A549 (cell line): Measurements from ENCODE around the gene ZNF256. TPM values are rescaled to one million over a fixed set of nuclear protein-coding genes. Genes with fewer than 3 reads are reported as not detected.

Experiments used
- ATAC-seq, 2 experiments: fragments of 200-7000 bp in 1 of 2; fragments of >200 bp in 1 of 2; cut with Nextera tagmentation in 1 of 2; cut with Tn5 transposase in 1 of 2; 3 replicates each; pipeline versions ENCODE4 v1.8.0 to v1.9.1; 2018 to 2020; ENCODE audit warnings: mild to moderate bottlenecking in 1 of 2, moderate library complexity in 1 of 2
- CTCF ChIA-PET: fragments of 300-600 bp; sonication (Branson Sonifier 250); formaldehyde crosslinking; extraction: SDS; loops from one replicate; lab custom pipeline; 2021; ENCODE audit warnings: antibody characterized with exemption, inconsistent platforms; lab: Yijun Ruan, JAX
- POLR2A ChIA-PET: fragments of 350-600 bp; formaldehyde crosslinking; extraction: SDS; loops from one replicate; lab custom pipeline; 2021; ENCODE audit warnings: antibody characterized with exemption, inconsistent platforms; lab: Yijun Ruan, JAX
- DNase-seq, 2 experiments: peaks; one replicate each; pipeline versions ENCODE4 v3.0.0 to v3.0.0-alpha.2; 2011 to 2016; ENCODE audit warnings: low read depth in 1 of 2, low spot score in 1 of 2
- FAIRE-seq: peaks from 2 replicates; lab custom pipeline; 2011; peaks lifted over from hg19 to GRCh38; lab: Jason Lieb, UNC
- H3K27ac ChIP-seq, 2 experiments: fragments of >200 bp; sonication (Bioruptor Twin); formaldehyde crosslinking; 3 replicates each; pipeline ENCODE4 v1.5.1; 2016 to 2017
- H3K4me1 ChIP-seq: fragments of >200 bp; sonication (Bioruptor Twin); formaldehyde crosslinking; 3 replicates; pipeline ENCODE4 v1.6.1; 2016
- H3K4me2 ChIP-seq: fragments of >200 bp; sonication (Bioruptor Twin); formaldehyde crosslinking; 3 replicates; pipeline ENCODE4 v1.6.1; 2016
- H3K4me3 ChIP-seq: fragments of >200 bp; sonication (Bioruptor Twin); formaldehyde crosslinking; 3 replicates; pipeline ENCODE4 v1.5.1; 2016
- H3K9me3 ChIP-seq: fragments of >200 bp; sonication (Bioruptor Twin); formaldehyde crosslinking; 3 replicates; pipeline ENCODE4 v1.6.1; 2016
- CBX2 ChIP-seq: fragments of 200-600 bp; sonication (generic); IDR thresholded peaks from 2 replicates; pipeline ENCODE4 v1.6.1; 2016; ENCODE audit warnings: low read depth, mild to moderate bottlenecking, borderline replicate concordance
- CBX8 ChIP-seq: fragments of 200-600 bp; sonication (generic); IDR thresholded peaks from 2 replicates; pipeline ENCODE4 v1.6.1; 2016
- CEBPB ChIP-seq, 2 experiments: fragments of >200 bp in 1 of 2; sonication (Bioruptor Twin) in 1 of 2; formaldehyde crosslinking in 1 of 2; IDR thresholded peaks; 2 replicates each; pipeline ENCODE4 v1.6.1; 2012 to 2016
- CHD2 ChIP-seq: fragments of 150-350 bp; IDR thresholded peaks from 2 replicates; pipeline ENCODE4 v1.6.1; 2014; ENCODE audit warnings: low read length; ENCODE audit not compliant: partially characterized antibody
- CHD4 ChIP-seq: fragments of 200-600 bp; sonication (generic); IDR thresholded peaks from 2 replicates; pipeline ENCODE4 v1.6.1; 2016; ENCODE audit warnings: antibody characterized with exemption, mild to moderate bottlenecking, borderline replicate concordance
- EHF ChIP-seq: fragments of 250-450 bp; sonication (Bioruptor Pico); IDR thresholded peaks from 2 replicates; pipeline ENCODE4 v1.5.0; 2020; ENCODE audit warnings: mild to moderate bottlenecking
- EHMT2 ChIP-seq: fragments of 200-600 bp; sonication (generic); IDR thresholded peaks from 2 replicates; pipeline ENCODE4 v1.6.1; 2016; ENCODE audit warnings: antibody characterized with exemption, low read depth, mild to moderate bottlenecking, moderate library complexity
- FOXS1 ChIP-seq: fragments of 250-450 bp; sonication (Bioruptor Pico); IDR thresholded peaks from 2 replicates; pipeline ENCODE4 v1.5.0; 2020; ENCODE audit warnings: mild to moderate bottlenecking, moderate library complexity
- HDAC2 ChIP-seq: fragments of 200-600 bp; sonication (generic); IDR thresholded peaks from 2 replicates; pipeline ENCODE4 v1.6.1; 2016
- HMGXB4 ChIP-seq: fragments of 250-450 bp; sonication (Bioruptor Pico); IDR thresholded peaks from 2 replicates; pipeline ENCODE4 v1.5.0; 2021; ENCODE audit warnings: mild to moderate bottlenecking, moderate library complexity, borderline replicate concordance
- HOXB13 ChIP-seq: fragments of 250-450 bp; sonication (Bioruptor Pico); IDR thresholded peaks from 2 replicates; pipeline ENCODE4 v1.5.0; 2020; ENCODE audit warnings: low read depth, mild to moderate bottlenecking, moderate library complexity
- MAFK ChIP-seq: fragments of 450-650 bp; IDR thresholded peaks from 2 replicates; pipeline ENCODE4 v1.6.1; 2014; ENCODE audit not compliant: partially characterized antibody
- NFE2L2 ChIP-seq: fragments of 150-350 bp; conservative IDR thresholded peaks from 2 replicates; pipeline ENCODE4 v1.6.1; 2014; ENCODE audit warnings: low read length
- POLR2A ChIP-seq: IDR thresholded peaks from 2 replicates; pipeline ENCODE4 v1.6.1; 2012; ENCODE audit warnings: mild to moderate bottlenecking, low read length
- POLR2AphosphoS2 ChIP-seq: conservative IDR thresholded peaks from 2 replicates; pipeline ENCODE4 v1.6.1; 2012; ENCODE audit warnings: low read length, improper control_type of control experiment, inconsistent platforms
- RAD21 ChIP-seq, 2 experiments: fragments of >200 bp in 1 of 2; sonication (Bioruptor Twin) in 1 of 2; formaldehyde crosslinking in 1 of 2; IDR thresholded peaks in 1 of 2; conservative IDR thresholded peaks in 1 of 2; 2 replicates in 1 of 2; 3 replicates in 1 of 2; pipeline ENCODE4 v1.6.1; 2012 to 2018; ENCODE audit warnings: inconsistent platforms in 1 of 2
- RCOR1 ChIP-seq: fragments of 150-350 bp; IDR thresholded peaks from 2 replicates; pipeline ENCODE4 v1.6.1; 2014; ENCODE audit warnings: antibody characterized with exemption, low read length, low read depth
- RNF2 ChIP-seq: fragments of 200-600 bp; sonication (generic); IDR thresholded peaks from 2 replicates; pipeline ENCODE4 v1.6.1; 2016; ENCODE audit warnings: low read depth, mild to moderate bottlenecking, antibody characterized with exemption, moderate library complexity, borderline replicate concordance
- ZC3H11A ChIP-seq: fragments of 450-650 bp; IDR thresholded peaks from 2 replicates; pipeline ENCODE4 v1.6.1; 2014; ENCODE audit warnings: antibody characterized with exemption, mild to moderate bottlenecking
- WGBS: methylation state at CpG from one replicate; pipeline ENCODE4 v1.1.6; 2017; ENCODE audit errors: missing lambda C conversion rate; 5-methylcytosine and 5-hydroxymethylcytosine counted together
- polyA plus RNA-seq, 4 experiments: library from polyadenylated mRNA; depleted of rRNA in 3 of 4; stranded (reverse); fragments of >200 nt; fragmentation: RNase III in 1 of 4; extraction: RNeasy Plus Mini Kit Qiagen cat#74134 plus additional on column Dnase treatment in 1 of 4; gene quantifications; 2 replicates in 3 of 4; 3 replicates in 1 of 4; pipeline ENCODE4 v1.2.3, GENCODE V29; 2011 to 2017
- TF ChIP-seq, protein P1 (sequence below): fragments of 200-600 bp; sonication (generic); IDR thresholded peaks from 2 replicates; pipeline ENCODE4 v1.6.1; 2016; ENCODE audit warnings: antibody characterized with exemption, mild to moderate bottlenecking, moderate library complexity

Gene ZNF256
- polyA plus RNA-seq, 2 of the 4 experiments (the other 2 are of a cell fraction): 1.4 to 2.9 TPM

DNA sequence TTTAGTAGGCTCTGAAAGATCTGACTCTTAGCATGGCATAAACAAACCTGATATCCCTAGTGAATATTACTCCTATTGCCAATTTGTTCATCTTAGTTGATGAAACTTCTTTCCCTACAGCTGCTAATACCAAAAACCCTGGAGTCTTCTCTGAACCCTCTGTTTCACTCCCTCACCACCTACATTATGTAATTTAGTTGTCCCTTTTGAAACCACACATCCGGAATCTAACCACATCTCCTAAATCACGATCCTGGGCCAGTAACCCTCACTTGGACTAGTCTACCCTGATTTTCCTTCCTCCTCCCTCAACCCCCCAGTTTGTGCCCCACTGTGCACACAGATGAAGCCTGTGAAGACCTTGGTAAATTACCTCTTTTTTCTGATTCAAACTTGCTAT lies 1.2 kb downstream of the ZNF256 start:
- FAIRE-seq (no peak), DNase-seq (no peak)
- POLR2A ChIA-PET: no interaction called here
- no peak for TF ChIP-seq CHD2
- no peak for TF ChIP-seq CHD4
- no peak for TF ChIP-seq EHMT2
- no peak for TF ChIP-seq CBX8
- no peak for TF ChIP-seq HMGXB4 (CRISPR knock-in tag)
- TF ChIP-seq EHF: no peak
- TF ChIP-seq NFE2L2: no peak
- TF ChIP-seq CEBPB (IDR thresholded peaks at IDR 0.05): no peak
- TF ChIP-seq RAD21 (conservative IDR thresholded peaks at IDR 0.05 in 1 of 2, IDR thresholded peaks at IDR 0.05 in 1 of 2): no peak
- TF ChIP-seq, all 56 proteins: peak for 0
- Histone ChIP-seq H3K9me3 (peaks cover 99% of the 10 kb centered on the region), H3K4me1 (no peaks in the 10 kb centered on the region), H3K4me3 (no peak overlapping the region; the same call in 2 of the 3 replicates), H3K27ac (no peak overlapping the region), H3K4me2 (no peak overlapping the region)
- WGBS: 45% methylated on average over 2 of the region's 2 CpGs
- CTCF ChIA-PET: no interaction called here
- no peak for ATAC-seq

DNA sequence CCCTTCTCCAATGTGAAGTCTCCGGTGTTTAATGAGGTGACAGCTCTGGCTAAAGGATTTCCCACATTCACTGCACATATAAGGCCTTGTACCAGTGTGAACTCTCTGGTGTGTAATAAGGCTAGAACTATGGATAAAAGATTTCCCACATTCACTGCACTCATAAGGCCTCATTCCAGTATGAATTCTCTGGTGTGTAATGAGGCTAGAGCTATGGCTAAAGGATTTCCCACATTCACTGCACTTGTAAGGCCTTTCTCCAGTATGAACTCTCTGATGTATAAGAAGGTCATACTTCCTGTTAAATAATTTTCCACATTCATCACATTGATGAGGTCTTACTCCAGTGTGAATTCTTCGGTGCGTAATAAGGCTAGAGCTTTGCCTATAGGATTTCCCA lies 5.9 kb downstream of the ZNF256 start:
- no peak for DNase-seq
- POLR2A ChIA-PET: no interaction called here
- ATAC-seq: no peak
- Histone ChIP-seq H3K4me2 (no peak overlapping the region), H3K4me1 (no peaks in the 10 kb centered on the region), H3K4me3 (no peak overlapping the region), H3K27ac (no peak overlapping the region), H3K9me3 (peaks cover 91% of the 10 kb centered on the region)
- no peak for TF ChIP-seq HDAC2
- no peak for TF ChIP-seq HOXB13
- no peak for TF ChIP-seq MAFK
- 76% methylated on average over 3 of the region's 3 CpGs for WGBS
- no peak for FAIRE-seq
- CTCF ChIA-PET: no interaction called here

DNA sequence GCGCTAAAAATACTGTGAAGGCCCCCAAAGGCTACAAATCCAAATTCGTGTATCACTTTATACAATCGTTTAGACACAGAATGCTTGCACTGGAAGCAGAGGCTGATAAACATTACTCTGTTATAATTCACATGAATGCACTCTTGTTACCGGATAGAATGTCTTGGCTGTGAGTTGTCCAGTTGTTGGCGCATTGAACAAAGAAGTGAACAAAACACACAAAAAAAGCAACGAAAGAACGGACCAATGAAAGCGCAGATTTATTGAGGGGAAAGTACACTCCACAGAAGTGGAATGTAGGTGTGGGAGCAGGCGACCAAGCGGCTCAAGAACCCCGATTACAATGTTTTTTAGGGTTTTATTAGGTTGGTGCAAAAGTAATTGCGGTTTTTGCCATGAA lies 11.8 kb downstream of the ZNF256 start:
- Histone ChIP-seq H3K4me3 (no peak overlapping the region), H3K27ac (no peak overlapping the region), H3K4me2 (no peak overlapping the region; the same call in 2 of the 3 replicates), H3K4me1 (no peaks in the 10 kb centered on the region), H3K9me3 (peaks cover 89% of the 10 kb centered on the region)
- FAIRE-seq: no peak
- no peak for ATAC-seq
- ChIA-PET CTCF (no interaction called here), POLR2A (interaction anchor here (0.6 kb wide), 2 partner anchors 19 to 41 kb away, joined by 3 to 4 read pairs; no protein-coding TSS in a partner anchor)
- 52% methylated on average over 12 of the region's 12 CpGs for WGBS
- no peak for DNase-seq
- no peak for TF ChIP-seq RCOR1
- no peak for TF ChIP-seq FOXS1
- TF ChIP-seq ZC3H11A: no peak
- TF ChIP-seq POLR2AphosphoS2: no peak
- TF ChIP-seq HOXB13: no peak
- TF ChIP-seq POLR2A: no peak
- TF ChIP-seq, protein P1, sequence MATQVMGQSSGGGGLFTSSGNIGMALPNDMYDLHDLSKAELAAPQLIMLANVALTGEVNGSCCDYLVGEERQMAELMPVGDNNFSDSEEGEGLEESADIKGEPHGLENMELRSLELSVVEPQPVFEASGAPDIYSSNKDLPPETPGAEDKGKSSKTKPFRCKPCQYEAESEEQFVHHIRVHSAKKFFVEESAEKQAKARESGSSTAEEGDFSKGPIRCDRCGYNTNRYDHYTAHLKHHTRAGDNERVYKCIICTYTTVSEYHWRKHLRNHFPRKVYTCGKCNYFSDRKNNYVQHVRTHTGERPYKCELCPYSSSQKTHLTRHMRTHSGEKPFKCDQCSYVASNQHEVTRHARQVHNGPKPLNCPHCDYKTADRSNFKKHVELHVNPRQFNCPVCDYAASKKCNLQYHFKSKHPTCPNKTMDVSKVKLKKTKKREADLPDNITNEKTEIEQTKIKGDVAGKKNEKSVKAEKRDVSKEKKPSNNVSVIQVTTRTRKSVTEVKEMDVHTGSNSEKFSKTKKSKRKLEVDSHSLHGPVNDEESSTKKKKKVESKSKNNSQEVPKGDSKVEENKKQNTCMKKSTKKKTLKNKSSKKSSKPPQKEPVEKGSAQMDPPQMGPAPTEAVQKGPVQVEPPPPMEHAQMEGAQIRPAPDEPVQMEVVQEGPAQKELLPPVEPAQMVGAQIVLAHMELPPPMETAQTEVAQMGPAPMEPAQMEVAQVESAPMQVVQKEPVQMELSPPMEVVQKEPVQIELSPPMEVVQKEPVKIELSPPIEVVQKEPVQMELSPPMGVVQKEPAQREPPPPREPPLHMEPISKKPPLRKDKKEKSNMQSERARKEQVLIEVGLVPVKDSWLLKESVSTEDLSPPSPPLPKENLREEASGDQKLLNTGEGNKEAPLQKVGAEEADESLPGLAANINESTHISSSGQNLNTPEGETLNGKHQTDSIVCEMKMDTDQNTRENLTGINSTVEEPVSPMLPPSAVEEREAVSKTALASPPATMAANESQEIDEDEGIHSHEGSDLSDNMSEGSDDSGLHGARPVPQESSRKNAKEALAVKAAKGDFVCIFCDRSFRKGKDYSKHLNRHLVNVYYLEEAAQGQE: no peak
- no peak for TF ChIP-seq CHD2
- no peak for TF ChIP-seq RNF2
- no peak for TF ChIP-seq CBX2
- TF ChIP-seq, all 56 proteins: peak for 0
